Ramos (cell line): Measurements from ENCODE around the gene CDH22.

Source experiments
- in situ Hi-C: fragments of 300-500 bp; cut with MboI; formaldehyde crosslinking; loops from one replicate; pipeline ENCODE4 v1.14.3; 2022; ENCODE audit warnings: low sequenced_read_pairs; ENCODE audit not compliant: unreplicated experiment

The CDH22 gene

GRCh38 chr20:46343975-46344357 lies 35.7 kb upstream of the CDH22 start:
- in situ Hi-C loops = no loop called here

- in situ Hi-C loops = no loop called here
Observed at GRCh38 chr20:46343348-46343974, 35.2 kb upstream of the CDH22 start.

- in situ Hi-C loops = no loop called here
Observed at GRCh38 chr20:46342451-46343347, 34.4 kb upstream of the CDH22 start.

GRCh38 chr20:46342010-46342378 lies 33.7 kb upstream of the CDH22 start:
- in situ Hi-C loops = no loop called here

- in situ Hi-C loops = no loop called here
Observed at GRCh38 chr20:46341074-46342009, 33.0 kb upstream of the CDH22 start.

- in situ Hi-C loops = no loop called here
Observed at GRCh38 chr20:46339037-46339436, 30.7 kb upstream of the CDH22 start.

- in situ Hi-C loops = no loop called here
Observed at GRCh38 chr20:46336735-46337134, 28.4 kb upstream of the CDH22 start.

GRCh38 chr20:46334303-46334904 lies 26.1 kb upstream of the CDH22 start:
- in situ Hi-C loops = no loop called here

GRCh38 chr20:46333161-46333991 lies 25.1 kb upstream of the CDH22 start:
- in situ Hi-C loops = no loop called here

- in situ Hi-C loops = no loop called here
Observed at GRCh38 chr20:46332373-46333160, 24.3 kb upstream of the CDH22 start.

GRCh38 chr20:46331611-46332361 lies 23.5 kb upstream of the CDH22 start:
- in situ Hi-C loops = no loop called here

GRCh38 chr20:46330831-46331371 lies 22.6 kb upstream of the CDH22 start:
- in situ Hi-C loops = no loop called here

GRCh38 chr20:46330072-46330763 lies 21.9 kb upstream of the CDH22 start:
- in situ Hi-C loops = no loop called here

- in situ Hi-C loops = no loop called here
Observed at GRCh38 chr20:46328200-46328882, 20.0 kb upstream of the CDH22 start.

GRCh38 chr20:46327557-46327956 lies 19.3 kb upstream of the CDH22 start:
- in situ Hi-C loops = no loop called here

- in situ Hi-C loops = no loop called here
Observed at GRCh38 chr20:46325789-46326188, 17.5 kb upstream of the CDH22 start.
